ENCODE data around the gene GNG3.
A peak's percentile ranks its signal among the peaks of the same experiment; 100 is the strongest.

DNA sequence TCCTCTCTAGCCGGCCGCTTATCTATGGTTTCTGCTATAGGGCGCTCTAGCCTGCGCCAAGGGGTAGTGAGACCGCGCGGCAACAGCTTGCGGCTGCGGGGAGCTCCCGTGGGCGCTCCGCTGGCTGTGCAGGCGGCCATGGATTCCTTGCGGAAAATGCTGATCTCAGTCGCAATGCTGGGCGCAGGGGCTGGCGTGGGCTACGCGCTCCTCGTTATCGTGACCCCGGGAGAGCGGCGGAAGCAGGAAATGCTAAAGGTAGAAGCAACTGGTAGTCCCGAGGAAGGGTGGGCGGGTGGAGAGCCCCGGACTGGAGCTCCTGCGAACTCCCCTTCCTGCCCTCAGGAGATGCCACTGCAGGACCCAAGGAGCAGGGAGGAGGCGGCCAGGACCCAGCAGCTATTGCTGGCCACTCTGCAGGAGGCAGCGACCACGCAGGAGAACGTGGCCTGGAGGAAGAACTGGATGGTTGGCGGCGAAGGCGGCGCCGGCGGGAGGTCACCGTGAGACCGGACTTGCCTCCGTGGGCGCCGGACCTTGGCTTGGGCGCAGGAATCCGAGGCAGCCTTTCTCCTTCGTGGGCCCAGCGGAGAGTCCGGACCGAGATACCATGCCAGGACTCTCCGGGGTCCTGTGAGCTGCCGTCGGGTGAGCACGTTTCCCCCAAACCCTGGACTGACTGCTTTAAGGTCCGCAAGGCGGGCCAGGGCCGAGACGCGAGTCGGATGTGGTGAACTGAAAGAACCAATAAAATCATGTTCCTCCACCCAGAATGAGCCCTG lies 35.7 kb upstream of the GNG3 start, which contains the start of the genes LBHD1 and UQCC3:
- TF ChIP-seq, protein P1, sequence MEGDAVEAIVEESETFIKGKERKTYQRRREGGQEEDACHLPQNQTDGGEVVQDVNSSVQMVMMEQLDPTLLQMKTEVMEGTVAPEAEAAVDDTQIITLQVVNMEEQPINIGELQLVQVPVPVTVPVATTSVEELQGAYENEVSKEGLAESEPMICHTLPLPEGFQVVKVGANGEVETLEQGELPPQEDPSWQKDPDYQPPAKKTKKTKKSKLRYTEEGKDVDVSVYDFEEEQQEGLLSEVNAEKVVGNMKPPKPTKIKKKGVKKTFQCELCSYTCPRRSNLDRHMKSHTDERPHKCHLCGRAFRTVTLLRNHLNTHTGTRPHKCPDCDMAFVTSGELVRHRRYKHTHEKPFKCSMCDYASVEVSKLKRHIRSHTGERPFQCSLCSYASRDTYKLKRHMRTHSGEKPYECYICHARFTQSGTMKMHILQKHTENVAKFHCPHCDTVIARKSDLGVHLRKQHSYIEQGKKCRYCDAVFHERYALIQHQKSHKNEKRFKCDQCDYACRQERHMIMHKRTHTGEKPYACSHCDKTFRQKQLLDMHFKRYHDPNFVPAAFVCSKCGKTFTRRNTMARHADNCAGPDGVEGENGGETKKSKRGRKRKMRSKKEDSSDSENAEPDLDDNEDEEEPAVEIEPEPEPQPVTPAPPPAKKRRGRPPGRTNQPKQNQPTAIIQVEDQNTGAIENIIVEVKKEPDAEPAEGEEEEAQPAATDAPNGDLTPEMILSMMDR (IDR thresholded peaks at IDR 0.05) = no peak
- peak; percentile 19 for TF ChIP-seq POLR2A (IDR thresholded peaks at IDR 0.05; ENCODE audit: low read depth)
- TF ChIP-seq EP300 (IDR thresholded peaks at IDR 0.05) = no peak
- TF ChIP-seq POLR2AphosphoS5 (IDR thresholded peaks at IDR 0.05) = peak; percentile 77 to 79
